NCI-H1694 (cell line): ENCODE data around the gene OR2V2.
"Not testable (repeated sequence)": the region's sequence is repeated elsewhere in the genome, so short reads cannot be mapped to it uniquely, and the experiment has no call there.

Source experiments
- DNase-seq: peaks from one replicate; lab custom pipeline; 2025; lab: John Stamatoyannopoulos, UW

OR2V2 gene

GRCh38 chr5:181169459-181170236, 22.3 kb downstream of the OR2V2 start:
- DNase-seq, result not testable (repeated sequence)

- no peak for DNase-seq
Measured at GRCh38 chr5:181170237-181170825, 22.9 kb downstream of the OR2V2 start.

GRCh38 chr5:181170996-181171395, 23.6 kb downstream of the OR2V2 start:
- DNase-seq, result no peak

- DNase-seq, result no peak
Measured at GRCh38 chr5:181171782-181172181, 24.4 kb downstream of the OR2V2 start.

GRCh38 chr5:181173027-181173419, 25.6 kb downstream of the OR2V2 start:
- no peak for DNase-seq

GRCh38 chr5:181173420-181174342, 26.3 kb downstream of the OR2V2 start:
- no peak for DNase-seq

GRCh38 chr5:181176254-181176952, 29.0 kb downstream of the OR2V2 start:
- no peak for DNase-seq

GRCh38 chr5:181177559-181177958, 30.2 kb downstream of the OR2V2 start:
- DNase-seq, result not testable (repeated sequence)

GRCh38 chr5:181181650-181182565, 34.5 kb downstream of the OR2V2 start:
- DNase-seq, result no peak

- DNase-seq, result no peak
Measured at GRCh38 chr5:181182651-181183050, 35.3 kb downstream of the OR2V2 start.

GRCh38 chr5:181184845-181185216, 37.4 kb downstream of the OR2V2 start:
- no peak for DNase-seq

GRCh38 chr5:181185560-181185959, 38.2 kb downstream of the OR2V2 start:
- no peak for DNase-seq

- DNase-seq, result no peak
Measured at GRCh38 chr5:181186022-181186421, 38.6 kb downstream of the OR2V2 start.

- DNase-seq, result no peak
Measured at GRCh38 chr5:181186986-181187499, 39.7 kb downstream of the OR2V2 start.

- DNase-seq, result no peak
Measured at GRCh38 chr5:181187500-181188213, 40.3 kb downstream of the OR2V2 start.

- DNase-seq, result no peak
Measured at GRCh38 chr5:181188700-181189362, 41.4 kb downstream of the OR2V2 start.

GRCh38 chr5:181189363-181189961, 42.1 kb downstream of the OR2V2 start:
- DNase-seq, result no peak

- no peak for DNase-seq
Measured at GRCh38 chr5:181189962-181190710, 42.8 kb downstream of the OR2V2 start.
